DMS79 treated with DMSO at 0.1 percent for 48 hours (cell line): ENCODE data around the gene PAFAH1B1.
"Not testable (repeated sequence)": the region's sequence is repeated elsewhere in the genome, so short reads cannot be mapped to it uniquely, and the experiment has no call there.

Experiments used
- DNase-seq: peaks from one replicate; lab custom pipeline; 2025; lab: John Stamatoyannopoulos, UW

PAFAH1B1 gene

DNA sequence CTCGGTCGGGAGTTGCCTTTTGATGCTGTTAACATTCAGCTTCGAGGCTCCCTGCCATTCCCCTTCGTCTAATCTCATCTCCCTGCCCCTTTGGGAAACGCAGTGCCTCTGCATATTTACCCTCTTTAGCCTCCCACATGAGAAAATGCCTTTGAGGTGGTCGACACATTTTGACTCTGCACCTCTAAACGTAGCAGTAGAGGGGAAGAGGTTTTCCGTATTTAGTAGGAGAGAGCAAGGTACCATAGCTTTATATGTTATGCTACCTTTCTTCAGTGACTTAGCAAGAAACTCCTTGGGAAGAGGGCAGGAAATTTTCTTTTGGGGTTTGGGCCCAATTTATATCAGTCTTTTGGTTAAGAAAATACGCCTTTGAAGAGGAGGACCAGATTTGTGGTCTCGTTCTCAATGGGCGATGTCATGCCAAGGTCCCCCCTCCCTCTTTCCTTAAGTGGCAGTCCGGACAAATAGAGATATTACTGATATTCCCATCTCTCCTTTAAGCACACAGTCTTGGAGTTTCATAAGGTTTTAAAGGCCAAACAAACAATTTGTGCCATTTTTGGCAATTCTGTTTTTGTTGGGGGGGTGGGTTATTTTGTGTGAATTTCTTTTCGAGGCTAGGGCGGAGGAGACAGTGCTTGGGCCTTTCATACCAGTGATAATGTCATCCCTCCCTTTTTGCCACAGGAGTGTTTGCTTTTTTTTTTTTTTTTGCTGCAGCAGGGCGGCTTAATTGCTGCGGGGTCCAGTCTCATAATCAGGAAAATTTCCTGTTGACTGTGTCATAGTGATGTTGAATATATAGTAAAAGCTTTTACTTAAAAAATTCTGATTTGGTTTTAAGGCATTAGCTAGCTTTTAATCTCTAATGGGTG lies 1.5 kb downstream of the PAFAH1B1 start:
- DNase-seq, result peak; percentile 40

DNA sequence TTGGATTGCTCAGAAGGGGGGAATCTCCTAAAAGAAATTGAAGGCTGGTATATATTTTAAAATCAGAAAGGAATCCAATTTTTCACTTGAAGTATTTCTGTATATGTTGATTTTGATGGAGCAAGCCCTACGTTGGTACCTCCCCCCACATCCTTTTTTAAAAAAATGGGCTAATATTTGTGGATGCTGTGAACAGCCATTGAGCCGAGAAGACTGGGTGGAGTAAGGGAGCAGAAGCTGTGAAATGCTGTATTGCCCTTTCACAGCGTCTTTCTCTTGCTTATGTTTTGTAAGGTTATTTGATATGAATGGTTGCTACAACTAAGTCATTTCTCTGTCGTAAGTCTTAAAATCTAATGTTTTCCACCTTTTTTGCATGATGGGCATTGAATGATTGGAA lies 2.3 kb downstream of the PAFAH1B1 start:
- peak; percentile 22 for DNase-seq

DNA sequence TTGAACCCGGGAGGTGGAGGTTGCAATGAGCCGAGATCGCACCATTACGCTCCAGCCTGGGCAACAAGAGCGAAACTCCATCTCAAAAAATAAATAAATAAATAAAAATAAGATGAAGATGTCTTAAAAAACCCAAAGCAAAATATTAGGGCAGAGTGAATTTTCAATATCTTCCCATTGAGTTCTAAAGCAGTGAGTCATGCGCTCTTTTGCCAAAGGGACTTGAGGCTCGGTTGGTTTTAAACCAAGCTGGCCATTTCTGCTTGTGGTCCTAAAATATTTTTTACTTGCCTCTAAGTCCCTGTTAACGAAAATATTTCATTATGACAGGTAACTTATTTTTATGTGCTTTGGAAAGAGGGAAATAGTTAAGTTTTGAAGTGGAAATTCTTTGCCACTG lies 4.7 kb downstream of the PAFAH1B1 start:
- DNase-seq, result no peak

DNA sequence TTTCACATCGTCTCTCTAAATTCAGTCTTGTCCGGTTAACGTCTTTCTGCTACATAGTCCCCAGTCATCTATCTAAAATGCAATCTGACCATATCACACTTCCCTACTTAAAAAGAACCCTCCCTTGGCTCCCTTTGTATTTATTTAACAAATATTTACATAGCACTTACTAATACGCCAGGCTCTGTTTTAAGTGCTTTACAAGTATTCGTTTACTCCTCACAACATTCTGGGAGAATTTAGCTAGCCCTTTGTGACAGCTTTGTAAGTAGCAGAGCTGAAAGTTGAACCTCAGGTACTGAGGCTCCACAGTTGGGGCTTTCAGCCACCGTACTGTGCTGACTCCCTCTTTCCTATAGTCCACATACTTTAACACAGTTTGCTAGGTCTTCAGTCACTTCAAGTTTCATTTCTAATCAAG lies 9.2 kb downstream of the PAFAH1B1 start:
- DNase-seq, result peak; percentile 86

DNA sequence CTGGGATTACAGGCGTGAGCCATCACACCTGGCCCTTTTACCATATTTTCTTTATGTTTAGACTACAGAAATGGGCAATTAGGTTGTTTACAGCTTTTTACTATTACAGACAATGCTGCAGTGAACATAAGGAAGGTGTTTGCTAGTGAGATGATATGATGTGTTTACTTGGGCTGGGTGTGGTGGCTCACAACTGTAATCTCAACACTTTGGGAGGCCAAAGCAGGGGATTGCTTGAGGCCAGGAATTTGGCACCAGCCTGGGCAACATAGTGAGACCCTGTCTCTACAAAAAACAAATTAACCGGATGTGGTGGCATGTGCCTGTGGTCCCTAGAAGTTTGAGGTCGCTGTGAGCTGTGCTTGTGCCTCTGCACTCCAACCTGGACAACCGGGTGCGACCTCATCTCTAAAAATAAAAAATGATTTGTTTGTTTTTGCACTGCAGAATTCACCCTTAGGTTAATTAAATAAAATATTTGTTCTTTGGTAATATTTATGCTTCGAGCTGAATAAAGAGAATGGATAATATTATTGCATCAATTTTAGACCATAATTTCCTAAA lies 15.0 kb downstream of the PAFAH1B1 start:
- DNase-seq, result no peak

DNA sequence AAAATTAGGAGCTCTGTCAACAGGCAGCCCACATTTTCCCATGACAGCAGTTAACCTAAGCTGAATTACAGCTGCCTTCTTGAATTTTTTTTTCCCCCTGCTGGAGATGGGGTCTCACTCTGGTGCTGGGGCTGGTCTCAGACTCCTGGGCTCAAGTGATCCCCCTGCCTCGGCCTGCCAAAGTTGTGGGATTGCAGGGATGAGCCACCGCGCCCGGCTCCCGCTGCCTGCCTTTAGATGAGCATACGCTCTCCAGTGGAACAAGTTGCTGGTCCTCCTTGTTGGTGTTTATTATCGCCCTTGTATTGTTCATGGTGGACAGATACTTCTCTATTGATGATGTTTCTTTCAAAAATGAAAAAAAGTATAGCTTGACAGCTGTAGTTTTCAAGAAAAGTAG lies 15.6 kb downstream of the PAFAH1B1 start:
- no peak for DNase-seq

DNA sequence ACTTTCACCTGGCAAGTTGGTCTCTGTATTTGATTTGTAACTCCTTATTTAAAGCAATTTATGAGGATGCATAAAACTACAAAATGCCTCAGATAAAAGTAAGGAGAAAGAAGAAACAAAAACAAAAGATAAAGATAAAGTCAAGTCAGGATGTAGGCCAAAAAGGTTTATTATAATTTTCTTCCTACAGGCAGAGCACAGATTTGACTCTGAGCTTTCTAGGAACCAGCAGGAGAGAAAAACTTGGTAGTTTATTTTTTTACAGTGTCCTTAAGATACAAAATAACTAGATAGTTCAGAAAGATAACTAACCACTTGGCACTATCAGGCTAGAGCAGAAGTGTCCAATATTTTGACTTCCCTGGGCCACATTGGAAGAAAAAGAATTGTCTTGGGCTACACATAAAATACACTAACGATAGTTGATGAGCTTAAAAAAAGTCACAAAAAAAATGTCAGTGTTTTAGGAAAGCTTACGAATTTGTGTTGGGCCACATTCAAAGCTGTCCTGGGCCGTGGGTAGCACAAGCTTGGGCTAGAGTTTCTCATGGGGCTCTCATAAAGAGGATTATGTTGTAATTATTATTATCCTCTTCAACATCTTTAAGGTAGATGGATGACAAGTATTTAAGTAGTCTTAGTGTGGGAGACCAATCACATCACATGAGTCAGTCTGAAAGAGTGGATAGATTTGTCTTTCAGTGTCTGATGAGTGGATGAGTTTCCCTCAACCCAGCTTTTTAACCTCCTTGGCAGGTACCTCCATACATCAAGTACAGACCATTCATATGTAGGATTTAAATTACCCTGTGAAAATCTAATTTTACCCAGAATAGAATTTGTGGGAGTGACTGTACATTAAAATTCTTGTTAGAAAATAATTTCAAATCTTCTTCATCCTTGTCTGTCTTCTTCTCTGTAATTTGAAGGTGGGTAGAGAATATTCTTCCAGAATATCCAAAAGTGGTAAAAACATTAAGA lies 17.0 kb downstream of the PAFAH1B1 start:
- DNase-seq, result no peak

DNA sequence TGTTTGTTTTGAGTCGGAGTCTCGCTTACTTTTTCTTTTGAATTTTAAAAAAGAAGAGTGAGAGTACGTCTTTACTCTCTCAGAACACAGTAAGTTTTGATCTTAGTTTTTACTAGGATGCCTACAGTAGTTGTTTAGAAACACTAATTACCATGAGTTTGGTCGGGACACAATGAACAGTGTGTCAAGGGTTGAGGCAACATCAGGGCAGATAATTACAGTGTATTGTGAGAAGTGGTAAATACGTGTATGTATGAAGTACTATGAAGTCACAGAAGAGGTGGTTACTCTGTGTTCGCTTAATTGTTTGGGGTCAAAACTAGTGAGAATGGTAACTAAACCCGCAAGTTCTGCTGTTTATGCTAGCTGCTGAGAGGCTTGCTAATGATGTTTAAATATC lies 18.2 kb downstream of the PAFAH1B1 start:
- no peak for DNase-seq

DNA sequence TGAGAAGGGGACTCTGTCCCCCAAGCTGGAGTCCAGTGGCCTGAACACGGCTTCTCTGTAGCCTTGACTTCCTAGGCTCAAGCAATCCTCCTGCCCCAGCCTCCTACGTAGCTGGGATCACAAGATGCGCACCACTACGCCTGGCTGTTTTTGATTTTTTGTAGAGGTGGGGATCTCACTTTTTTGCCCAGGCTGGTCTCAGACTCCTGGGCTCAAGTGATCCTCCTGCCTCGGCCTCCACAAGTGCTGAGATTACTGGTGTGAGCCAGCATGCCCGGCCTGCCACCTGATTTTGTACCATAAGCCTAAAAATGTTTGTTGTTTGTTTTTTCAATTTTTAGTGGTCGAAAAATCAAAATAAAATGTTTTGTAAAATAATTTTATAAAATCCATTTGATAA lies 19.2 kb downstream of the PAFAH1B1 start:
- no peak for DNase-seq

DNA sequence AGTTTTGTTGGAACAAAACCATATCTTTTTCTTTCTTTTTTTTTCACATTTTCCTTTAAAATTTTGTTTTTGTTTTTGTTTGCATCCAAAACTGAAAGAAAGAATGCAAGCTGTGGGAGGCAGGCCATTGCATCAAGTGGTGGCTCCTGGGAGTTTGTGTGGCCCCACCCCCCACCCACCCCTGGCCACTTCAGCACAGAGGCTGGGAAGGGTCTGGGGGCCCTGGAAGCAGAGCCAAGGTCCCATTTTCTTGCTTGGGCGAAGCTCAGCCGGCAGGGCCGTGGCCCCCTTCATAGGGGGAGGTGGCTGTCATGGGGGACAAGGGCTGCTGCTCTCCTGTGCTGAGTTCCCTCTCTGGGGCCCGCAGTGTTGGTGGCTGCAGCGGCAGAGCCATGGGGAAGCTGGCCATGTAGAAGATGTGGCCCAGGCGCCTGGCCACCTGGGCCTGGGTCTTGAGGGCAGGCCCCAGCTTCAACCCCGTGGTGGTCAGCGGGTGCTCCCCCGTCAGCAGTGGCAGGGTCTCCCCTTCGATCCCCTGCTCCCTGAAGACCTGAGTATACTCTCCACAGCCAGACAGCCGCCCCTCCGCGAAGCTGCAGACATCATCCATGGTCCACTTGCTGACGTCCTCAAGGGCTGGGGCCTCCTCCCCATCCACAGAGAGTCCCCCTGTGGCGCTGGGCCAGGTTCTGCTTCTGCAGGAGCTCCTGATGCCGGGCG lies 19.8 kb downstream of the PAFAH1B1 start:
- DNase-seq, result no peak

DNA sequence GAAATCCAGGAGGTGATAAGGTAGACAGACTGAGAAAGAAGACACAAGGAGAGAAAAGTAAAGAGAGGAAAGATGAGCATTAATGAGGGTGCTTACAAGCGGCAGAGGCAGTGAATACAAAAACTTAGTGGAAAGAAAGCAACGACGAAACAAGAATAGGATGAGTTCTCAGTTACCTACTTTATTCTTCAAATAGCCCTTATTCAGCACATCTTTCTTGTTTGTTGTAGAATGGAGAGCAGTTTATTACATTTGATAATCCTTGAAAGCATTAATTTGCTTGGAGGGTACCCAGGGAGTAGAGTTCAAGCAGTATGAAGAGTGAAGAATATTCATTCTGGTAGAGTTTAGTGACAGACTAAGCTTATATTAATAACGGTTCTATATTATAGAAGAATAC lies 22.4 kb downstream of the PAFAH1B1 start:
- DNase-seq, result no peak

DNA sequence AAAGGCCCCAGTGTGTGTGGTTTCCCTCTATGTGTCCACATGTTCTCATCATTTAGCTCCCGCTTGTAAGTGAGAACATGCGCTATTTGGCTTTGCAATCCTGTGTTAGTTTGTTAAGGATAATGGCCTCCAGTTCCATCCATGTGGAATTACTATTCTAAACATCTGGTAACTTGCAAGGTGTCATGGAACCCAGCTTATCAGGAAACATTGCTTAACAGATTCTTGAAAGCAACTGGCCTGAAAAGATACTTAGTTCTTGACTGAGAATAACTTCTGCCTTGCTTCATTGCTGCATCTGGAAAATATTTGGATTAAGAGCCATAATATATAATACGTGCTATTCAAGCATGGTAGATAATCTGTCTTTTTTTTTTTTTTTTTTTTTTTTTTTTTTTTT lies 27.8 kb downstream of the PAFAH1B1 start:
- DNase-seq, result no peak

DNA sequence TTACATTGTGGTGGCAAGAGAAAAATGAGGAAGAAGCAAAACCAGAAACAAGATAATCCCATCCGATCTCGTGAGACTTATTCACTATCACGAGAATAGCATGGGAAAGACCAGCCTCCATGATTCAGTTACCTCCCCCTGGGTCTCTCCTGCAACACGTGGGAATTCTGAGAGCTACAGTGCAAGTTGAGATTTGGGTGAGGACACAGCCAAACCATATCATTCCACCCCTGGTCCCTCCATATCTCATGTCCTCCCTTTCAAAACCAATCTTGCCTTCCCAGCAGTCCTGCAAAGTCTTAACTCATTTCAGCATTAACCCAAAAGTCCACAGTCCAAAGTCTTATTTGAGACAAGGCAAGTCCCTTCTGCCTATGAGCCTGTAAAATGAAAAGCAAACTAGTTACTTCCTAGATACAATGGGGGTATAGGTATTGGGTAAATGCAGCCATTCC lies 28.5 kb downstream of the PAFAH1B1 start:
- not testable (repeated sequence) for DNase-seq

DNA sequence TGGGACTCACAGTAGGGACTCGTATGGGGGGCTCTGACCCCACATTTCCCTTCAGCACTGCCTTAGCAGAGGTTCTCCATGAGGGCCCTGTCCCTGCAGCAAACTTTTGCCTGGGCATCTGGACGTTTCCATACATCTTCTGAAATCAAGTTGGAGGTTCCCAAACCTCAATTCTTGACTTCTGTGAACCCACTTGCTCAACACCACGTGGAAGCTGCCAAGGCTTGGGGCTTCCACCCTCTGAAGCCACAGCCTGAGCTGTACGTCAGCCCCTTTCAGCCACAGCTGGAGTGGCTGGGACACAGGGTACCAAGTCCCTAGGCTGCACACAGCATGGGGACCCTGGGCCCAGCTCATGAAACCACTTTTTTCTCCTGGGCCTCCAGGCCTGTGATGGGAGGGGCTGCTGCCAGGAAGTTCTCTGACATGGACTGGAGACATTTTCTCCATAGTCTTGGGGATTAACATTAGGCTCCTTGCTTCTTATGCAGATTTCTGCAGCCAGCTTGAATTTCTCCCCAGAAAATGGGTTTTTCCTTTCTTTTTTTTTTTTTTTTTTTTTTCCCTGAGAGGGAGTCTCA lies 29.4 kb downstream of the PAFAH1B1 start:
- not testable (repeated sequence) for DNase-seq

DNA sequence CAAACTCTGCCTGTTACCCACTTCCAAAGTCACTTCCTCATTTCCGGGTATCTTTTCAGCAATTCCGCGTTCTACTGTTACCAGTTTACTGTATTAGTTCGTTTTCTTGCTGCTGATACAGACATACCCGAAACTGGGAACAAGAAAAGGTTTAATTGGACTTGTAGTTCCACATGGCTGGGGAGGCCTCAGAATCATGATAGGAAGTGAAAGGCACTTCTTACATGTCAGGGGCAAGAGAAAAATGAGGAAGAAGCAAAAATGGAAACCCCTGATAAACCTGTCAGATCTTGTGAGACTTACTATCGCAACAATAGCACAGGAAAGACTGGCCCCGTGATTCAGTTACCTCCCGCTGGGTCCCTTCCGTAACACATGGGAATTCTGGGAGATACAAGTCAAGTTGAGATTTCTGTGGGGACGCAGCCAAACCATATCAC lies 30.9 kb downstream of the PAFAH1B1 start:
- DNase-seq, result no peak

DNA sequence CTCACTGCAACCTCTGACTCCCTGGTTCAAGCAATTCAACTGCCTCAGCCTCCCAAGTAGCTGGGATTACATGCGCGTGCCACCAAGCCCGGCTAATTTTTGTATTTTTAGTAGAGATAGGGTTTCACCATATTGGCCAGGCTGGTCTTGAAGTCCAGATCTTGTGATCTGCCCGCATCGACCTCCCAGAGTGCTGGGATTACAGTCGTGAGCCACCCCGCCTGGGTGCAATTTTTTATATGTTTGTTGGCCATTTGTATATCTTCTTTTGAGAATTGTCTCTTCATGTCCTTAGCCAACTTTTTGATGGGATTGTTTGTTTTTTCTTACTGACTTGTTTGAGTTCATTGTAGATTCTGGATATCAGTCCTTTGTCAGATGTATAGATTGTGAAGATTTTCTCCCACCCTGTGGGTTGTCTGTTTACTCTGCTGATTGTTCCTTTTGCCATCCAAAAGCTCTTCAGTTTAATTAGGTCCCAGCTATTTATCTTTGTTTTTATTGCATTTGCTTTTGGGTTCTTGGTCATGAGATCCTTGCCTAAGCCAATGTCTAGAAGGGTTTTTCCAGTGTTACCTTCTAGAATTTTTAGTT lies 33.3 kb downstream of the PAFAH1B1 start:
- not testable (repeated sequence) for DNase-seq

DNA sequence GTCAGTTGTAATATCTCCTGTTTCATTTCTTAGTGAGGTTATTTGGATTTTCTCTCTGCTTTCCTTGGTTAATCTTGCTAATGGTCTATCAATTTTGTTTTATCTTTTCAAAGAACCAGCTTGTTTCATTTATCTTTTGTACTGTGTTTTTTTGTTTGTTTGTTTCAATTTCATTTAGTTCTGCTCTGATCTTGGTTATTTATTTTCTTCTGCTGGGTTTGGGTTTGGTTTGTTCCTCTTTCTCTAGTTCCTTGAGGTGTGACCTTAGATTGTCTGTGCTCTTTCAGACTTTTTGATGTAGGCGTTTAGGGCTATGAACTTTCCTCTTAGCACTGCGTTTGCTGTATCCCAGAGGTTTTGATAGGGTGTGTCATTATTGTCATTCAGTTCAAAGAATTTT lies 35.5 kb downstream of the PAFAH1B1 start:
- not testable (repeated sequence) for DNase-seq

DNA sequence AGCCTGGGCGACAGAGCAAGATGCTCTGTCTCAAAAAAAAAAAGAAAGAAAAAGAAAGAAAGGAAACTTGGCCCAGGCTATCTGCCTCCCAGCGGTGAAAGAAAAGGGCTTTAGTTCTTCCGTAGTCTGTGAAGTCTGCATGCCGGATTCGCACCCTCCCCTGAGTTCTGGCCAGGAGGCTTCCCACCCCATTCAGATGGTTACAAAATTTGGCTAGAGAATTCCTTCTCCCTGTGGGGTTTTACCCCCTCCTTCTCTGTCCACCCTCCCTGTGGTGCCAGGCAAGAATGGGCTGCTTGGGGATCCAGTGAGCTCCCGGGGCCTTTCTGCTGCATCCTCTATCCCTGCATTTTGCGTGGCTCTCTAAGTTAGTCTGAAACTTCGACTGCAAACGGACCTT lies 37.8 kb downstream of the PAFAH1B1 start:
- no peak for DNase-seq

DNA sequence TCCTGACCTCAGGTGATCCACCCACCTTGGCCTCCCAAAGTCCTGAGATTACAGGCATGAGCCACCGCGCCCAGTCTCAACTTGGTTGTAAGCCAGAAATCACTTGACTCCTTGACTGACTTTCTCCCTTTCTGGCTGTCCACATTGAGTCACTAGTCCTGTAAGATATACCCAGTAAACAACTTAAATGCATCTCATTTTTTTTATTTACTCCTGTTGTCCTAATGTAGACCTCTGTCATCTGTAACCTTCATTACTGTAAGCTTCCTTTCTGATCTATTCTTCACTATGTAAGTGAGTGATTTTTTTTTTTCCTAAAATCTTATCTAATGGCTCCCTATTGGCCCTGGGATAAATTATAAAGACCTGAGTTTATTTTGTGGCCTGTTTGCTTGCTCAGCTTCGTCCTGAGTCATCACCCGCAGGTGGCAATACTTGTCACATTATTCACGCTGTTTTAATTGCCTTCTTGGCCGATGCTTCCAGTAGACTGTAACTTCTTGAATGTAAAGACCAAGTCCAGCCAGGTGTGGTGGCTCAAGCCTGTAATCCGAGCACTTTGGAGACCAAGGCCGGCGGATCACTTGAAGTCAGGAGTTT lies 41.0 kb downstream of the PAFAH1B1 start:
- DNase-seq, result peak; percentile 59

DNA sequence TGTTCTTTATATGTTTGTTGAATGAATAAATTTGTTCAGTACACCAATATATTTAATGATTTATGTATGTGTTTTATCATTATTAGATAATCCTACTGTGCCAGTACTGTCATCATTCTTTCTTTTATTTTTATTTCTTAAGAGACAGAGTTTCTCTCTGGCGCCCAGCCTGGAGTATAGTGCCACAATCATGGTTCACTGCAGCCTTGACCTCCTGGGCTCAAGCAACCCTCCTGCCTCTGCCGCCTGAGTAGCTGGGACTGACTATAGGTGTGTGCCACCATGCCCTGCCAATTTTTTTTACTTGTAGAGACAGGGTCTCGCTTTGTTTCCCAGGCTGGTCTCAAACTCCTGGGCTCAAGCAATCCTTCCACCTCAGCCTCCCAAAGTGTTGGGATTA lies 41.8 kb downstream of the PAFAH1B1 start:
- no peak for DNase-seq
